Measurements from ENCODE around the gene ACER3. TPM values are rescaled to one million over a fixed set of nuclear protein-coding genes. Genes with fewer than 3 reads are reported as not detected.

ACER3 gene
- total RNA-seq, 4 donors from 2014 or later, result 19.0 to 26.6 (median 22.0) TPM

DNA sequence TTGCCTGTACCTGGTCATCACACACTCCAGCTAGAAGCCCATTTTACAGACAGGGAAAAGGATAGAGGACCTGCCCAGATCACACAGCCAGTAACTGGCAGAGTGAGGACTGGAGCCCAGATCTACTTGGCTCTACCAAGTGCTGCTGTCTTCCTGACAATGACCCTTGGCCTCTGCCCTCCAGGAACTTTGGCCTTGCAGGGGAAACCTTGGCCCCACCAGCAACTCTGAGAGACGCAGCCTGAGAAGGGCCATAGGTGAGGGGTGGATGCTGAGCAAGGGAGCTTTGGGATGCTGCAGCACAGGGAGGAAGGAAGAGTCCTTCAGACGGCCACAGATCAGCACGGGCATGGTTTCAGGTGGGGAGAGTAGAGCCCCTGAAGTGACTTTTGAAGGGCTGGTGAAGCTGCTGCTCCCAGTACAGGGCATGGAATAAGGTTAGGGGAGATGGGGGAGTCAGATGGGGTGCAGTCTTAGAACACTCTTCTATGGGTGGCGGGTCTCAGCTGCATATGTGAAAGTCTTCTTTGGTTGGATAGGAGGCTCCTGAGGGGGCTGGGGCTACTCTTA is 204.0 kb downstream of the ACER3 start:
- DNase-seq (ENCODE audit: low spot score) (peak; percentile 14), ATAC-seq (ENCODE audit: low FRiP score) (no peak)
- TF ChIP-seq, protein P1, sequence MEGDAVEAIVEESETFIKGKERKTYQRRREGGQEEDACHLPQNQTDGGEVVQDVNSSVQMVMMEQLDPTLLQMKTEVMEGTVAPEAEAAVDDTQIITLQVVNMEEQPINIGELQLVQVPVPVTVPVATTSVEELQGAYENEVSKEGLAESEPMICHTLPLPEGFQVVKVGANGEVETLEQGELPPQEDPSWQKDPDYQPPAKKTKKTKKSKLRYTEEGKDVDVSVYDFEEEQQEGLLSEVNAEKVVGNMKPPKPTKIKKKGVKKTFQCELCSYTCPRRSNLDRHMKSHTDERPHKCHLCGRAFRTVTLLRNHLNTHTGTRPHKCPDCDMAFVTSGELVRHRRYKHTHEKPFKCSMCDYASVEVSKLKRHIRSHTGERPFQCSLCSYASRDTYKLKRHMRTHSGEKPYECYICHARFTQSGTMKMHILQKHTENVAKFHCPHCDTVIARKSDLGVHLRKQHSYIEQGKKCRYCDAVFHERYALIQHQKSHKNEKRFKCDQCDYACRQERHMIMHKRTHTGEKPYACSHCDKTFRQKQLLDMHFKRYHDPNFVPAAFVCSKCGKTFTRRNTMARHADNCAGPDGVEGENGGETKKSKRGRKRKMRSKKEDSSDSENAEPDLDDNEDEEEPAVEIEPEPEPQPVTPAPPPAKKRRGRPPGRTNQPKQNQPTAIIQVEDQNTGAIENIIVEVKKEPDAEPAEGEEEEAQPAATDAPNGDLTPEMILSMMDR (IDR thresholded peaks at IDR 0.05), result no peak

- TF ChIP-seq, protein P1 (IDR thresholded peaks at IDR 0.05), result no peak
- peak; percentile 56 for ATAC-seq (ENCODE audit: low FRiP score)
- DNase-seq (ENCODE audit: low spot score), result no peak
Observed at GRCh38 chr11:77065878-77066228, 205.1 kb downstream of the ACER3 start.

GRCh38 chr11:77066229-77067042 is 205.7 kb downstream of the ACER3 start, which contains the start of gene CAPN5:
Gene CAPN5 (plus strand): TSS chr11:77066971. CDS start chr11:77084887, 17,916 bp downstream.
- TF ChIP-seq, protein P1 (IDR thresholded peaks at IDR 0.05), result no peak
- DNase-seq (ENCODE audit: low spot score) (peak; percentile 59), ATAC-seq (ENCODE audit: low FRiP score) (peak; percentile 98)

DNA sequence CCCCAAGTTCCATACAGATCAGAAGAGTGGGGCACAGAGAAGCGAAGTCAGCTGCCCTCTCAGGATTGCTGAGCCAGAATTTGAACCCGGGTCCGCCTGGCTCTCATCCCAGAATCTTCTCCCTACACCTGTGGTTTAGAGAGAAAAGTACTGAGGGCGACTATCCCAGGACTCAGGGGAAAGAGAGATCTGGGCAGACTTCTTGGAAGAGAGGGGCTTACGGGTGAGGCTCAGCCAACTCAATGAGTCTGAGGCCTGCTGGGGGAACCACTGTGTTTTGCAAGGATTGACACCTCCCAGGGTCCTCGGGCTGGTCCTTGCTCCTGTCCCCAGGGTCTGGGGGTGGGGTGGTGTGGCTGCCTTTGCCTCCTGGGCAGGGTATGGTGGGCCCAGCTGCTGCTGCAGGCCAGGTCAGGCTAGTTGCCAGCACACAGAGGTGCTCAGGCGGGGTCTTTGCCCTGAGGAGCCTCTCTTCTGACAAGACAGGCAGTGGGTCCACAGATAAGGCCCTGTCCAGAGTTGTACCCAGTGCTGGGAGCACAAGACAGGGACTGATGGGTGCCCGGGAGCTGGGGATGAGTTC is 207.2 kb downstream of the ACER3 start:
- DNase-seq (ENCODE audit: low spot score) (peak; percentile 12), ATAC-seq (ENCODE audit: low FRiP score) (no peak)
- TF ChIP-seq, protein P1 (IDR thresholded peaks at IDR 0.05), result no peak

DNA sequence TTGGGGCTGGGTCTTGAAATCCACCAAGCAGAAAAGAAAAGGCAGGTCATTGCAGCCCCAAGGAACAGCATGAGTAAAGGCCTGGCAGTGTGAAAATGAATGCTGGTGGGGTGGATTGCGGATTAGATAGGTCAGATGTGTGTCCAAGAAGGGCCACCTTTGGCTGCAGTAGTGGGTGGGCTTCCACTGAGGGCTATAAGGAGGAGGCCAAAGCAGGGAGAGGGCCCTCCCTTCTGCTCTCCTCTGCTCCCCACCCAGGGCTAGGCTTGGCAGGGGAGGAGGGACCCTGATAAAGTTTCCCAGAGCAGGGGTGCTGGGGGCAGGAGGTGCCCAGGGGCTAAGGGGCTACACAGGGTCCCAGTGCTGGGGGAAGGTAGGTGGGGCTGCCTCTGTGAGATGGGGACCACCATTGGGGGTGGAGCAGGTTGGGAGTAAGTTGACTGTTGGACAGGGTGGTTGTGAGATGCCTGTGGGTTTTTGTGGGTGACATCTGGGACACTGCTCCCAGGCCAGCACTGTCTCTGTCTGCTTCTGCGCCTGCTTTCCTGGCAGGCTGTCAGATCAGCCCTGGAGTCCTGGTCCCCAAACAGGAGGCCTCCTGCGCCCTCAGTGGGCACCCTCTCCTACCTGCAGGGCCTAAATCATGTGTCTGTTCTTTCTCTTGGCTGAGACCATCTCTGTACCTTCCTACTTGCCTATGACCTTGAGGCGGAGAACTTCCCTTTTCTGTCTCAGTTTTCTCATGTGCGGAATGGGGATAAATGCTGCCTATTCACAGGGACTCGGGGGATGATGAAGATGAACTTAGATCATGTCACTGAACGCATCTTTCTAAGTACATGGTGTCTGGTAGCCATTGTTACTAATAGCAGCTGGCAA is 208.0 kb downstream of the ACER3 start:
- TF ChIP-seq, protein P1 (IDR thresholded peaks at IDR 0.05), result no peak

GRCh38 chr11:77069336-77069968 is 208.7 kb downstream of the ACER3 start:
- TF ChIP-seq, protein P1 (IDR thresholded peaks at IDR 0.05), result no peak
- no peak for ATAC-seq (ENCODE audit: low FRiP score)
- DNase-seq (ENCODE audit: low spot score), result peak; percentile 4

More for the DNA sequence above, 208.0 kb downstream of the ACER3 start:
- DNase-seq (ENCODE audit: low spot score) (peak; percentile 2), ATAC-seq (ENCODE audit: low FRiP score) (no peak)

Data from omental fat pad (tissue), 4 donors.